Measurements from ENCODE around the gene ENO2.
A peak's percentile ranks its signal among the peaks of the same experiment; 100 is the strongest.

ENO2 gene

DNA sequence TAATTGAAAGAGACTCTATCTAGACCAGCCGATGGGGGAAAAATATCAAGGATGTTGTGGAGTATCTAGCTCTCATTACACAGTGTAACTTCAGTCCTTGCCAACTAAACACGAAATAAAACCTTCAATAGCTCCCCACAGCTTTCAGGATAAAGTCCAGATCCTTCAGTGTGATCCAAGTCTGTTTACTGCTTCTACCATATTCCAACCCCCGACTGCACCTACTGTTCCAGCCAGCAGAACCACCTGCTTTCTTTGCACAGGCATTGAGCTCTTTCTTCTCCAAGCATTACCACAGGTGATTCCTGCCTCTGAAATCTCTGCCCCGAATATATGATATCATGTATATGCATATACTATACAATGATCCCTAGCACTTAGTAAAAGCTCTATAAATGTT lies 11.9 kb upstream of the ENO2 start:
- TF ChIP-seq CREB1 (IDR thresholded peaks at IDR 0.05; ENCODE audit: low read depth) (no peak), EGR1 (IDR thresholded peaks at IDR 0.05) (no peak), USF1 (IDR thresholded peaks at IDR 0.05) (no peak), EP300 (IDR thresholded peaks at IDR 0.05; ENCODE audit: borderline replicate concordance) (no peak), RAD21 (IDR thresholded peaks at IDR 0.05; ENCODE audit: low read depth) (no peak), ZBTB7A (IDR thresholded peaks at IDR 0.05; ENCODE audit: low read depth) (no peak), CEBPB (IDR thresholded peaks at IDR 0.05) (no peak), TEAD4 (IDR thresholded peaks at IDR 0.05) (no peak), NFIC (IDR thresholded peaks at IDR 0.05) (no peak), REST (IDR thresholded peaks at IDR 0.05; ENCODE audit: low read depth) (no peak), FOXM1 (IDR thresholded peaks at IDR 0.05; ENCODE audit: borderline replicate concordance, low read depth) (no peak), YY1 (IDR thresholded peaks at IDR 0.05; ENCODE audit: low read depth) (no peak), TAF1 (IDR thresholded peaks at IDR 0.05; ENCODE audit: low read depth) (no peak), TCF12 (IDR thresholded peaks at IDR 0.05; ENCODE audit: low read depth) (no peak)
- TF ChIP-seq, protein P1, sequence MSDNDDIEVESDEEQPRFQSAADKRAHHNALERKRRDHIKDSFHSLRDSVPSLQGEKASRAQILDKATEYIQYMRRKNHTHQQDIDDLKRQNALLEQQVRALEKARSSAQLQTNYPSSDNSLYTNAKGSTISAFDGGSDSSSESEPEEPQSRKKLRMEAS (IDR thresholded peaks at IDR 0.05) = no peak

GRCh38 chr12:6903722-6904121 lies 10.7 kb upstream of the ENO2 start:
- no peak for TF ChIP-seq TAF1 (IDR thresholded peaks at IDR 0.05; ENCODE audit: low read depth)
- TF ChIP-seq REST (IDR thresholded peaks at IDR 0.05; ENCODE audit: low read depth) = no peak
- TF ChIP-seq FOXM1 (IDR thresholded peaks at IDR 0.05; ENCODE audit: borderline replicate concordance, low read depth) = no peak
- TF ChIP-seq, protein P1 (IDR thresholded peaks at IDR 0.05) = no peak
- TF ChIP-seq USF1 (IDR thresholded peaks at IDR 0.05) = no peak
- TF ChIP-seq EGR1 (IDR thresholded peaks at IDR 0.05) = no peak
- no peak for TF ChIP-seq NFIC (IDR thresholded peaks at IDR 0.05)
- no peak for TF ChIP-seq CREB1 (IDR thresholded peaks at IDR 0.05; ENCODE audit: low read depth)
- no peak for TF ChIP-seq YY1 (IDR thresholded peaks at IDR 0.05; ENCODE audit: low read depth)
- no peak for TF ChIP-seq TEAD4 (IDR thresholded peaks at IDR 0.05)
- no peak for TF ChIP-seq EP300 (IDR thresholded peaks at IDR 0.05; ENCODE audit: borderline replicate concordance)
- no peak for TF ChIP-seq RAD21 (IDR thresholded peaks at IDR 0.05; ENCODE audit: low read depth)
- no peak for TF ChIP-seq TCF12 (IDR thresholded peaks at IDR 0.05; ENCODE audit: low read depth)
- no peak for TF ChIP-seq ZBTB7A (IDR thresholded peaks at IDR 0.05; ENCODE audit: low read depth)

DNA sequence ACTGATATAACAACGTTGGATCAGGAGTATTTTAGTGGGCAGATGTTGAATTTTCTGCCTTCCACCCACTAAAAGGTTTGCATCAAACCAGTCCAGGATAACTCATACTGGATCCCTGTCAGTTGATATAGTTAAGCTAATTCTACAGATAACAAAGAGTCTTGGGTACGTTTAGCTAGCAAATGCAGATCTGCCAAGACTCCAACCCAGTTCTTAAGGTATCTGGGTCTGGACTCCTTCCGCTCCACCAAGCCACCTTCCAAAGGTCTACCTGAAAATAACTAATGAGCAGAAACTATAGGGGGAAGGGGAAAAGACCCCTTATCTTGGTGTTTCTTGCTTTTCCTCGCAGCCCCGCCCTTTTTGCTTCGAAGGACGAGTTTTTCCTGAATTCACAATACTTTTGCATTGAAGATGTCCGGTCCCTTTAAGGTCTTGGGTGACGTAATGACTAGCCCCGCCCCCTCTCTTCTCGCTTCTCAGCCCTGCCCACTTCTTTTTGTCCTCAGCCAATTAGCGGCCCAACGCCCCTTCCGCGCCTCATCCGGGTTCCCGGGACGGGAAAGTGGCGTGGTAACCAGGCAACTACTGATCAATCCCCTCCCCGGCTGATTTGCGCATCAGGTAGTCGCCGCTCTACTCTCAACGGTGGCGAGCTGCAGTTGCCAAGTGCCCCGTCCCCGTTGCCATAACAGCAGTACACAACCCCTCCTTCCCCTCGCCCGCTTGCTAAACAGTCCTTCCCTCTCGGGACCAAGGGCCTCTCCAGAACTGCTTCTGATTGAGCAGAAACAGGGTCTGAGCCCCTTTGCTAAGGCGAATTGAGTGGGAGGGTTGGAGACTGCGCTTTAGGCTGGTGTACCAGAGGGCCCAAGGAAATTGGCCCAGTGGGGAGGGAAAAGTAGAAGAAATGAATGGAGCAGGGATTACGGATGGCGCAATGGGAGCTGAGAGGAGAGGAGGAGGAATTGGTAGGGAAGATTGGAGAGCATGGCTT lies 9.8 kb upstream of the ENO2 start, which contains the start of gene LRRC23:
Gene LRRC23 (plus strand): TSS at position 543 of the 997 bp plus-strand sequence. CDS start 812 bp downstream, outside the sequence.
- TF ChIP-seq CREB1 (IDR thresholded peaks at IDR 0.05; ENCODE audit: low read depth) = peak; percentile 74
- TF ChIP-seq RAD21 (IDR thresholded peaks at IDR 0.05; ENCODE audit: low read depth) = no peak
- no peak for TF ChIP-seq FOXM1 (IDR thresholded peaks at IDR 0.05; ENCODE audit: borderline replicate concordance, low read depth)
- TF ChIP-seq EGR1 (IDR thresholded peaks at IDR 0.05) = no peak
- 0 out of 2 replicates have a peak, but pooled peaks have one; percentile 56 for TF ChIP-seq CEBPB (IDR thresholded peaks at IDR 0.05)
- TF ChIP-seq, protein P1 (IDR thresholded peaks at IDR 0.05) = peak; percentile 77; the same call in 1 of the 2 replicates
- TF ChIP-seq TEAD4 (IDR thresholded peaks at IDR 0.05) = no peak

DNA sequence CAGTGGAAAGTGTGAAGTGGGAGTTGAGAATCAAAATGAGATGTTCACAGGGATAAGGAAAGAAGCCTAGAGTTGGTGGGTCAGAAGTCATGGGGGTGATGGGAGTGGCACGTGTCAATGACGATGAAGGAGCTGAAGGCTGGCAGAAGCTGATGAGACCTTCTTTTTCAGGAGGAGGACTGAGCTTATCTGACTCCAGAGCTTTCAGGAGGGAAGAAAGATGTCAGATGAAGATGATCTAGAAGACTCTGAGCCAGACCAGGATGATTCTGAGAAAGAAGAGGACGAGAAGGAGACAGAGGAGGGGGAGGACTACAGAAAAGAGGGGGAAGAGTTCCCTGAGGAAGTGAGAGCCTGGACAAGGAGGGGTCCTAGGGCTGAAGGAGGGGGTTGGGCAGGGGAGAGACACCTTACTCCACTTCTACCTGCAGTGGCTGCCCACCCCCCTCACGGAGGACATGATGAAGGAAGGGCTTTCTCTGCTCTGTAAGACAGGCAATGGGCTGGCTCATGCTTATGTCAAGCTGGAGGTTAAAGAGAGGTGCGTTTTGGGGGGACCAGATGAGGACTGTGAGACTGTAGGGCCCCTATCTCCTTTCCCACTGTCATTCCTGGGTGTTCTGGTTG lies 8.9 kb upstream of the ENO2 start:
- TF ChIP-seq ZBTB7A (IDR thresholded peaks at IDR 0.05; ENCODE audit: low read depth) = 0 out of 2 replicates have a peak, but pooled peaks have one; percentile 27
- TF ChIP-seq TEAD4 (IDR thresholded peaks at IDR 0.05) = no peak
- no peak for TF ChIP-seq CEBPB (IDR thresholded peaks at IDR 0.05)
- no peak for TF ChIP-seq RAD21 (IDR thresholded peaks at IDR 0.05; ENCODE audit: low read depth)
